Measurements from ENCODE around the gene MINK1. TPM values are rescaled to one million over a fixed set of nuclear protein-coding genes. Genes with fewer than 3 reads are reported as not detected.

Gene MINK1
- total RNA-seq, 1 experiment from 2014 or later, result 68.8 TPM

GRCh38 chr17:4812690-4813089, 20.4 kb upstream of the MINK1 start:
- no peak overlapping the region for H3K9ac ChIP-seq (ENCODE audit: extremely low read depth, insufficient read length, low read length)

More at GRCh38 chr17:4812690-4813089, 20.4 kb upstream of the MINK1 start:
- Histone ChIP-seq H2AFZ (ENCODE audit: low read length) (no peak overlapping the region), H4K5ac (ENCODE audit: insufficient read length, low read depth, low read length) (no peak overlapping the region), H3K4me2 (ENCODE audit: insufficient read depth, insufficient read length, low read length) (no peak overlapping the region), H3K27me3 (ENCODE audit: insufficient read depth, low read length) (no peaks in the 10 kb centered on the region), H3K23ac (ENCODE audit: insufficient read length, low read depth, low read length) (no peak overlapping the region), H2BK12ac (ENCODE audit: insufficient read length, low read depth, low read length) (no peak overlapping the region), H4K91ac (ENCODE audit: insufficient read length, low read depth, low read length) (no peak overlapping the region), H3K56ac (ENCODE audit: insufficient read length, low read depth, low read length) (no peak overlapping the region), H2BK15ac (ENCODE audit: low read depth, low read length) (no peak overlapping the region), H3K79me1 (ENCODE audit: insufficient read depth, low read depth, low read length, poor library complexity, severe bottlenecking) (no peaks in the 10 kb centered on the region), H2BK120ac (ENCODE audit: low read depth, low read length, poor library complexity, severe bottlenecking) (no peak overlapping the region), H2BK20ac (ENCODE audit: low read depth, low read length, poor library complexity, severe bottlenecking) (no peak overlapping the region), H3K23me2 (ENCODE audit: insufficient read length, low read depth, low read length, poor library complexity, severe bottlenecking) (peaks cover 2% of the 10 kb centered on the region), H3K27ac (ENCODE audit: insufficient read length, low read depth, low read length) (no peak overlapping the region), H3K14ac (ENCODE audit: insufficient read depth, low read length) (no peak overlapping the region), H4K20me1 (ENCODE audit: control insufficient read depth, insufficient read depth, insufficient read length) (no peaks in the 10 kb centered on the region), H3K9me3 (ENCODE audit: control insufficient read depth, low read depth, low read length) (no peaks in the 10 kb centered on the region), H3K4ac (ENCODE audit: low read depth, low read length) (no peak overlapping the region), H2BK5ac (ENCODE audit: insufficient read length, low read length) (no peak overlapping the region), H3K79me2 (ENCODE audit: insufficient read depth, low read length) (no peaks in the 10 kb centered on the region), H3T11ph (ENCODE audit: low read length) (no peak overlapping the region), H4K8ac (replicated peaks; ENCODE audit: insufficient read length, low read depth, low read length) (no peak overlapping the region), H2AK5ac (ENCODE audit: insufficient read length, low read length) (no peak overlapping the region), H3K18ac (ENCODE audit: insufficient read length, low read depth, low read length) (no peak overlapping the region), H3K4me1 (ENCODE audit: insufficient read depth, low read length) (no peaks in the 10 kb centered on the region)
- Mint-ChIP-seq H3K4me3 (no peak overlapping the region; a peak in 1 of 5 replicates), H3K4me1 (peaks cover 7 to 8% of the 10 kb centered on the region in 2 experiments), H3K27ac (no peak overlapping the region; a peak in 1 of 7 replicates), H3K27me3 (ENCODE audit: low read depth) (no peaks in the 10 kb centered on the region), H3K36me3 (ENCODE audit: insufficient read depth in 1 of 3, low read depth in 3 of 3) (peaks cover 25 to 66% (median 55%) of the 10 kb centered on the region in 3 experiments), H3K9me3 (peaks cover 2% of the 10 kb centered on the region in 2 experiments; a peak in 4 of 5 replicates)
- DNase-seq, result no peak
- TF ChIP-seq CTCF (conservative IDR thresholded peaks at IDR 0.05), result no peak
- WGBS (ENCODE audit: extremely low coverage, insufficient read length, low lambda C conversion rate), result no CpG with 5 or more reads among the region's 7 CpGs
